HG03378 (cell line): ENCODE results near the gene DNAI1.

Experiments used
- ATAC-seq: cut with Tn5 transposase; IDR thresholded peaks from one replicate; pipeline ENCODE4 v1.9.1; 2021; ENCODE audit warnings: mild to moderate bottlenecking, moderate library complexity; ENCODE audit not compliant: unreplicated experiment

Gene DNAI1

GRCh38 chr9:34486572-34486971, 28.0 kb downstream of the DNAI1 start:
- ATAC-seq, result no peak

- ATAC-seq, result no peak
Observed at GRCh38 chr9:34490360-34490759, 31.8 kb downstream of the DNAI1 start.

GRCh38 chr9:34490760-34491159, 32.2 kb downstream of the DNAI1 start:
- ATAC-seq, result no peak

- ATAC-seq, result no peak
Observed at GRCh38 chr9:34491596-34491995, 33.0 kb downstream of the DNAI1 start.

GRCh38 chr9:34492051-34492450, 33.4 kb downstream of the DNAI1 start:
- no peak for ATAC-seq

- ATAC-seq, result no peak
Observed at GRCh38 chr9:34493972-34494535, 35.4 kb downstream of the DNAI1 start.

GRCh38 chr9:34496149-34496712, 37.6 kb downstream of the DNAI1 start:
- ATAC-seq, result no peak

- no peak for ATAC-seq
Observed at GRCh38 chr9:34498553-34498952, 39.9 kb downstream of the DNAI1 start.

- ATAC-seq, result no peak
Observed at GRCh38 chr9:34499076-34499475, 40.5 kb downstream of the DNAI1 start.

- ATAC-seq, result no peak
Observed at GRCh38 chr9:34500623-34501267, 42.1 kb downstream of the DNAI1 start.

GRCh38 chr9:34501372-34501771, 42.8 kb downstream of the DNAI1 start:
- no peak for ATAC-seq

GRCh38 chr9:34501889-34502425, 43.4 kb downstream of the DNAI1 start:
- ATAC-seq, result no peak

GRCh38 chr9:34502471-34502870, 43.9 kb downstream of the DNAI1 start:
- no peak for ATAC-seq

- ATAC-seq, result no peak
Observed at GRCh38 chr9:34502891-34503290, 44.3 kb downstream of the DNAI1 start.

GRCh38 chr9:34503406-34503805, 44.8 kb downstream of the DNAI1 start:
- no peak for ATAC-seq

- no peak for ATAC-seq
Observed at GRCh38 chr9:34505370-34506120, 46.9 kb downstream of the DNAI1 start.

- no peak for ATAC-seq
Observed at GRCh38 chr9:34506623-34507022, 48.0 kb downstream of the DNAI1 start.

- ATAC-seq, result no peak
Observed at GRCh38 chr9:34507556-34507955, 49.0 kb downstream of the DNAI1 start.

- ATAC-seq, result no peak
Observed at GRCh38 chr9:34507966-34508365, 49.4 kb downstream of the DNAI1 start.

GRCh38 chr9:34508463-34508862, 49.9 kb downstream of the DNAI1 start:
- ATAC-seq, result no peak

GRCh38 chr9:34508951-34509350, 50.3 kb downstream of the DNAI1 start:
- no peak for ATAC-seq
